ENCODE results near the gene ADAMTSL2.

ADAMTSL2 gene

DNA sequence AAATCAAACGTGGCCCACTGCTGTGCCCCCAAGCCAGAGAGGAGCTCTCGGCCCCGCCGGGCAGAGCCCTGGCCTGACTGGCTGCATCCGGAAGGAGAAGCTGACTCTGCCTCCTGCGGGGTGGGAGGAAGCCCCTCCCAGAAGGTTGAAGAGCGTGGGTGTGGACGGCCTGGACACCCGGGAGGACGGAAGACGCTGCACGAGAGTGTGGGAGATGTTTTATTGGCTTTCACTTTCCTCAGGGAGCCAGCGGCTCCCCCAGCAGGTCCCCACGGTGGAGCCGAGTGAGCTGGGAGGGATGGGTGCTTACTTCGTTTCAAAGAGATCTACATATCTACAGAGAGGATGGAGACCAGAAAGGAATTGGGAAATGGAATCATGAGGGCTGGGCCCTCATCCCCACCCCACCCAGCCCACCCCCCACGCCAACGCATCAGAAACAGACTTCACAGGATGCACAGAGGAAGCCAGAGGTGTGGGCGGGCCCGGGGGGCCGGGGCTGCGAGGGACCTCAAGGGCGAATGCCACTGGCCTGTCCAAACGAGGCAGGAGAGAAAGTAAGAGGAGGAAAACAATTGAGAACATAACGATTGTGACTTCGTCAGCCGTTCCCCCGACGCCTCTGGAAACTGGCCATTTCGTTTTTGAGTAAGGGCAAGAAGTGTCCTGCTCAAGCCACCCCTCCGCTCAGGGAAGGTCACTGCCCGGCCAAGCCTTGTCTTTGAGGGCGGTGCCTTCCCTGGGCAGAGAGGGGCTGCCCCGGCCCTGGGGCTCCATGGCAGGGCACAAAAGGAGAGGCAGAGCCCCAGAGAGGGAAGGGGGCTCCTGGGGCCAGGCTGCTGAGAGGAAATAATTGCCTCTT, 42.6 kb downstream of the ADAMTSL2 start:
- DNase-seq: no peak

DNA sequence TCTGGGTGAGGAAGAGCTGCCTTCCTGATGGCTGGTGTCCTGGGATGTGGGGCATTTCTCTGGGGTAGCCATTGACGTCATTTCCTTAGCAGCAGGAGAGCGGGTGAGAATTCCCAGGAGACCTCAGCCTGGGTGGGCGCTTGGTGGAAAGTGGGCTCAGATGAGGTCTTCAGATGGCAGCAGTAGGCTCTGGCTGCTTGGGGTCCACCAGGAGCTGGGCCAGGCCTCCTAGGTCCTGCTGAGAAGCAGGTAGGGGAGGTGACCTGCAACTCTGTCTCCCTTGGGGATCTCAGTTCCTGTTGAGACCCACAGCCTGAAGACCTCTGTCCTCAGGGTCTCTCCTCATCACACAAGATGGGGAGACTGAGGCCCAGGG, 43.2 kb downstream of the ADAMTSL2 start:
- DNase-seq: no peak

DNA sequence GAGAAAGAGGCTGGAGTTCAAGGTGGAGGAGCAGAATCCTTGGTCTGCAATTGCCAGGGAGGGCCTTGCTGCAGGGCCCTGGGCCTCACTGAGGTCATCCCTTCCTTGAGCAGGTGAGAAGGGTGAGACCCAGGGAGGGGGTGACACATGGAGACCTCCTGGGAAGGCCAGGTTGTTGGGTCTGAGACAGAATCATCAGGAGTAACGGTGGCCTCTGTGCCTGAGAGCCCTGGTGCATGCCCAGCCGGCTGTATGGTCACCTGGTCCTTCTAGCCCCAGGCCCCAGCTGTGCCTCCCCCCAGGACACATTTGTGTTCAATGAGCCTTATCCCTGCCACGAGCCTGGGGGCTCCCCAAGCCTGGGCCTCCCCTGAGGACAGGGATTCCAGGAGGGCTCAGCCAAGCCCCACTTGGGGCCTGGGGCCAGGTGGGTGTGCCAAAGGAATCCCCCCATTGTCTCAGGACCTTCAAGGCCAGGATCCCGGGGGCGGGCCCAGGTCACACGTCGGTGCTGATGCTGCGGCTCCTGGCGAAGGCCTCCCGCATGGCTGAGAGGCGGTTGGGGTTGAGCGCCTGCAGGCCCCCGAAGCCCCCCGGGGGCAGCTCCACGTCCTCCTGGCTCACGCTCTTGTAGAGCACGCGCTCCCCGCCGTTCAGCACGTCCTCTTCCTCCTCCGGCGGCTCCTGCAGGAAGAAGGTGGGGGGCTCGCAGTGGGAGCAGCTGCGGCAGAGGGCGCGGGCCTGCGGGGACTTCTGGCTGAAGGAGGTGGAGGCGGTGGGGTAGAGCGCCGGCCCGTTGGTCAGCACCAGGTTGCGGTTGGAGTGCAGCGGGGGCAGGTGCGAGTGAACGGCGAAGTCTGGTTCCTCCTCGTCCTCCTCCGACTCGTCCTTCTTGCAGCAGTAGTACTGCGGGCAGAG, 44.3 kb downstream of the ADAMTSL2 start:
- DNase-seq: no peak

DNA sequence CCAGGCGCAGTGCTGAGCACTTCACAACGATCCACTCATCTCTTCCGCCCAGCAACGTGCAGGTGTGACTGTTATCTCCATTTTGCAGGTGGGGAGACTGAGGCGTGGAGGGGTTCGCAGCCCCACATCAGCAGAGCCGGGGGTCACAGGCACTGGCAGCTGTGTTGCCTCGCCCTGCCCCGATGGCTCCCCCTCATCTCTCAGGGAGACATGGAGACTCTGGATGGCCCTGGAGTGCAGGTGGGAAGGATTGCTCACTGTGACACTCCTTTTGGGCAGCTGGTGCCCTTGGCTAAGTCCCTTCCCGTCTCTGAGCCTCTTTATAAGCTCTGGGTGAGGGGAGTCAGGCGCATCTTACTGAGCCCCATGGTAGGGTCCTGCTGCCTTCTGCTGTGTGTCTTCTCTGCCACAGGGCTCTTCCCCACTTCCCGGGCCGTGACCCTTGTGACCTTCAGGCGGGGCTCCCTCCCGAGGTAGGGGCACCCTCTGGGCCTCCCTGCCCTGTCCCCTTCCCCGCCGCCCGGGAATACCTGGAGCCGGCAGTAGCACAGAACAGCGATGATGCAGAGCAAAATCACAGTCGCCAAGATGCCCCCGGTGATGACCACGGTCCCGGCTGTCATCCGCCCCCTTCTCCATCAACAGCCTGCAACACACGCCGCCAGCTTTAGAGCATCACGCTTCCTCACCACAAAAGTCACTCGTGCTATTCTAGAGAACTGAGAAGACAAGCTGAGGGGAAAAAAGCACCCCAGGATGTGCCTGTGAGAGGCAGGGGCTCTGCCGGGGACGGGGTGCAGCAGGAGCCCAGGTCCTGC, 45.3 kb downstream of the ADAMTSL2 start:
- no peak for DNase-seq

DNA sequence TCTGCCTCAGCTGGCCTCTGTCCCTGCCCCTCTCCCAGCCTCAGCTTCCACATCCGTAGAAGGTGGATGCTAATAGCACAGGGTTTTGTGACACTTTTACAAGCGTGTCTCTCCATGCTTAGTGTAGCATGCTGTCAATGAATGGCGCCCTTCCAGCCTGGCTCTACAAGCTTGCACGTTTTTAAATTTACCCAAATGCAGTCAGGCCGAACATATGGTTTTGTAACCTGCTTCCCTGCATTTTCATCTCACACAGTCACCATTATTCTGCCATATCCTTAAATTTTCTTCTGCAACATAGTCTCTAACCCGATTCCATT, 45.9 kb downstream of the ADAMTSL2 start:
- DNase-seq: no peak

DNA sequence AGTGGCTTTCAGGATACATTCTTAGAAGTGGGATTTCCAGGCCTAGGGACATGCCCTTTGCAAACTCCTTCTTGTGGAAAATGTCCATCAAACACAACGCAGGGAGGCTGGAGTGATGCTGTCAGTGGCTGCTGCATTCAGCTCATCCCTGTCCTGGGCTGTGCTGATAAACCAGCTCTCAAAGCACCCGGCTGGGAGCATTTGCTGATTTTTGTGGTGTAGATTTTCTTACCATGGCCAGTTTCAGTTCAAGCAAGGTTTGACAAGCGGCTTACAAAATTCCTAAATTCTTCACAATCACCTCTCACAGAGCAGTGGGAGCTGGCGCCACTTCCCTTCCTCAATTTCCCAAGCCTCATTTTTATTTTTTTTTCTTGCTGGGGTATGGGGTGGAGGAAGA, 46.5 kb downstream of the ADAMTSL2 start:
- no peak for DNase-seq

DNA sequence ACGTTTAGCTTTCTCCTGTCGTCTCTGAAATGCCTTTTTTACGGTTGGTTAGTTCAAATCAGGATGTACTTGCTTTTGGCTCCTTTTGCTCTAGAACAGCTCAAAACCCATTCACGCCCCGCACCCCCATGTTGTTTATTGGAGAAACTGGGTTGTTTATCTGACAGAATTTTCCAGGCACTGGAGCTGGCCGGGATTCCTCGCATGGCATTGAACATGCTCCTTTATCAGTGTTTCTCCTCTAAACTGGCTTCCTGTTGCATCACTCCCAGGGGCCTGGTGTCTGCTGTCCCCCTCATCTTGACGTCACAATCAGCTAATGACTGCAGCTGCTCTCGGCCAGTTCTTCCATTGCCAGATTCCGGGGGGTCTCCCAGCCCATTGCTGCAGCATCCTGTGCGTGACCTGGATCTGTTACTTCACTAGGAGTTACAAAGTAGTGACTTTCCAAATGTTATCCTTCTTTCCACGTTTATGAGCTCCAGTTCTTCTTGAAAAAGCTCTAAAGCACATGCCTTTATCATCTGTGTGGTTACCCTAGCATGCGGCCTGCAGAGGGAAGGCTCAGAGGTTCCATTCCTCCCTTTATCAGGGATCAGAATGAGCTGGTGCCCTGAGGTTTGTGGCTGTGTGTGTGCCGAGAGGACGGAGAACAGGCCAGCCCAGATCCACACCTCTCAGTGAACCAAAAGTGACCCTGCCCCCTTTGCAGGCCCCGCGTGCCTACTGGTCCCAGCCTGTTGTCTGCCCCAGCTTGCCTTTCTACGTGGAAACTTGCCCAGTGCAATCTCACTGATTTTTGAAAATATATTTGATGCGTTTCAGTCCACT, 47.2 kb downstream of the ADAMTSL2 start:
- no peak for DNase-seq

DNA sequence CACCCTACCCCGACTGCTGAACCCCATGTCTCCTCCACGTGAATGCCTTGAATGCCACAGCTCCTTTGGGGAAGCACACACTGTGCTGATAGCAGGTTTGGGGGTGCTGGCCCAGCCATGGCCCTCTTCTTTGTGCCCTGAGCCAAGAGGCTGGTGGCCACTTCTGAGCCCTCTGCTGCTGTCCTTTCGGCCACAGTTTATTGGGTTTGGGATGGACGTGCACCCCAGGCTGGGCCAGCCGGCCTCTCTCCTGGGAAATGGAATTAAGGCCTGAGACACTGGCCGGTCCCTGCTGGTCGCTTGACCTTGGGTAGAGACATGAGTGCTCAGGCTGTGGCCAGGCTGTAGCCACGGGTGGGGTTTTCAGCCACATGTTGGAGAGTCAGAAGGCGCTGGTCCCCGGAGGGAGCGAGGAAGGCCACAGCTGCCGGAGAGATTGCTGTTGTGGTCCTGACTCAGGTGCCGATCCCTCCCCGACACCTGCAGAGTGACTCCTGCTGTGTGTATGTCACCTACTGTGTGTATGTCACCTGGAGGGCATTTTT, 48.1 kb downstream of the ADAMTSL2 start:
- DNase-seq: no peak

DNA sequence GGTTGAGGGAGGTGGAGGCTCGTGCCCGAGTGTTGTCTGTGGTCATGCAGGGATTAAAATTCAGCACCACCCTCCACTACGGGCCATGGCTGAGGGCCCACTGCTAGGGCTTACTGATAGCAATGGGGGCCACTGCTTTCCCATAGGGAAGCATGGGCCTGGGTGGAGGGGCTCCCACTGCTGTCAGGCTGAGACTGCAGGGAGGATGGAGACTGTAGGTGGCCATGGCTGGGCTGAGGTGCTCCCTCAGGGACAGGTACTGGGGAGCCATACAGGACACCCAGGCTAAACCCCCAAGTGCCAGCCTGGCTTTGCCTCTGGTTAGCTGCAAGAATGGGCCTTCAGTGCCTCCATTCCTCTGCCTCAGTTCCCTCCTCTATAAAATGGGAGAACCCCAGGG, 48.6 kb downstream of the ADAMTSL2 start:
- DNase-seq: no peak

DNA sequence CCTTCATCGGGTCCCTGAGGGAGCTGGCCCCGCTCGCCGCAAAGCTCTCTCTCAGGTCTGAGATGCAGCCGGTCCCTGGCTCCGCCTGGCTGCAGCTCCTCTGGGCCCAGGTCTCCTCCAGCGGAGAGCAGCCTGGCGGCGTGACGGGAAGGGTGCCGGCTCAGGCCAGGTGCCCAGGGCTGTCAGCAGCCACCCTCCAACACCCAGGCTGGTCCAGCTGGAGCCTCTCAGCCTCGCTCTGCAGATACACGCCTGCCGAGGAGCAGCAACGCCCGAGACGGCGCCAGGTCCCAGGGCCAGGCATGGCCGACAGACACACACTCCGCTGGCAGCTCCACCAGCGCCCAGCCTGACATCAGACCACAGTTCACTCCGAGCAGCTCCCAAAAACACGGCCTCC, 49.1 kb downstream of the ADAMTSL2 start:
- no peak for DNase-seq

DNA sequence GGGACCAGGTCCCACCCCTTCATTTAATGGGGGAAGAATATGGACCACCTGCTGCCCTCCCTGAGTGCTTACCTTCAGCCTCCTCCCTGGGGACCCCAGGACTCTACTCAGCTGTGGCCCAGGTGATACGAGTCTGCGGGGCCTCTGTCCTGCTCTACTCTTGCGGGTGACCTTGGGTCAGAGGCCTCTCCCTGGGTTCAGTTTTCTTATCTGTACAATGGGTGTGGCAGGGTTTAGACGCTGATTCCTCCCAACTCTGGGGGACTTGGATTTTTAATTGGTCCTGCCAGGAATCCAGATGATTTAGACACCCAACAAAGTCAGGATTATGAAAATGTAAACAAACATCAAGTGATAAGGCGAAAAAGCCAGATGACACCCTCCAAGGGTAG, 49.7 kb downstream of the ADAMTSL2 start:
- DNase-seq: no peak

DNA sequence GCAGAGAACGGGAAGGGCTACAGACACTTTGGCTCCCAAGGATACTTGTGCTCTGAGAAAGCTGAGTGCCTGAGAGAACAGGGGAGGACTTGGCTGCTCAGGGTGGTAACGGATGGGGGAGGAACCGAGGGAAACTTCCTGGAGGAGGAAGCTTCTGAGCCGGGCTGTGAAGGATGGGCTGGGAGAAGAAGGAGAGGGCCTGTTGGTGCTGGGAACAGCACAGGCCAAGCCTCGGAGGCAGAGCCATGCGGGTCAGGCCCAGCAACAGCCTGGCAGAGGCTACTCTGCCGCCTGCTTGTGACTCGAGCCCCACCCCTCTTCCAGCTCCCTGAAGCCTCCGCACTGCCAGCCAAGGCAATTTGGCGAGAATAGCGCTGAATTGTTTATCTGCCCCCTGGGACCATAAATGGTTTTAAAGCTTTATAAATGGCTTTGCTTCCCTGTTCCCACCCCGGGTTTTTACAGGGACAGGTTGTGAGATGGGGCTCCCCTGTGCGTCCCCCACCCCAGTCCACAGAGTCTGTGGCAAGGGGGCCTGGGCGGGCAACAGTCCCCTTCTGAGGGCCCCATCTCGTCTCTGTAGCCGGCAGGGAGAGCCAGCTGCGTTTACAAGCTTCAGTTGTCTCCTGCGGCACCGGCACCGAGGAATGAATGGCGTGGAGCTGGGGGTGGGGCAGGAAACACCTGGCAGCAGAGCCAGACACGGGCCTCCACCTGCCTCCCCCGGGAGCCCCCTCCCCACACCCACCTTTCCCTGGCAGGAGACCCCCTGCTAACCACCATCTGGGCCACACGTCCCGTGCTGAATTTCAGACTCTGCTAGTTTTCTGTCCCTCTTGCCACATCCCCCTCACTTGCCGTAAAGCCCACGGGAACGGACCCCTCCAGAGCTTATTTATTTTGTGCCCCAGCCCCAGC, 50.3 kb downstream of the ADAMTSL2 start:
- DNase-seq: peak; percentile 52 to 69

DNA sequence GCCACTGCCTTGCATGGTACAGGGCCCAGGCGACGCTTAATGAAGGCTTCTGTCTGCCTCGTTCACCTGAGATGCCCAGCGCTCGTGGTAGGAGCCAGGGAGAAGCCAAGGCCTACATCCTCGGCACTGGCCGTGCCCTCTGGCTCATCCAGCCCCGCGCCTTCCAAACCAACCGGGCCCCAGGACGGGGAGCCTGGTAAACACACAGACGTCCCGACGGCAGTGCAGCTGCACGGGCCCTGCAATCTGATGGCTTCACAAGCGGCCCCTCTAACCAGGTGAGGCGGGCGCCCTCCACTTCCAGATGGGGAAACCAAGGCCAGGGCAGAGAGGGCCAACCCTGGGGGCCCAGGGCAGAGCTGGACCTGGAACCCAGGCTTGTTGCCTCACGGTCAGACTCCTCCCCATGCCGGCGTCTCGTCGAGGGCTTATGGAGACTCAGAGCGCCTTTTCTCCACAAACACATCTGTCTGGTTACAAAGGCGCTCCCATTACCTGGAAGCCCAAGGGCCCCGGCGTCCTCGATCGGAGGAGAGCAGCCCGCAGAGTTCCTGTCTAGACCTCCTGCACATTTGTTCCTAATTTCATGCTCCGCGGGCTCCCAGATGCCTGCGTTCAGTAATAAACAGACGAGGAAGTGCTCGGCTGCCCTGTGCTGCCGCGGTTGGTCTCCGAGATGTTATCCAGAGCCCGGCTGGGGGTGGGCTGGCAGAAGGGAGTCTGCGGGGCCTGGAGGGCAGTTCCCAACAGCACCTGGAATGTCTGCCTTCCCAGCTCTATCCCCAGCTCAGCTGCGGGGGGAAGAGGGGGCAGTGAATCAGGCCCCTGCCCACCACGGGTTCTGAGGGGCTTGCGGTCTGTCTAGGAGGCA, 51.2 kb downstream of the ADAMTSL2 start:
- peak in 1 of 2 experiments; percentile 55 for DNase-seq

DNA sequence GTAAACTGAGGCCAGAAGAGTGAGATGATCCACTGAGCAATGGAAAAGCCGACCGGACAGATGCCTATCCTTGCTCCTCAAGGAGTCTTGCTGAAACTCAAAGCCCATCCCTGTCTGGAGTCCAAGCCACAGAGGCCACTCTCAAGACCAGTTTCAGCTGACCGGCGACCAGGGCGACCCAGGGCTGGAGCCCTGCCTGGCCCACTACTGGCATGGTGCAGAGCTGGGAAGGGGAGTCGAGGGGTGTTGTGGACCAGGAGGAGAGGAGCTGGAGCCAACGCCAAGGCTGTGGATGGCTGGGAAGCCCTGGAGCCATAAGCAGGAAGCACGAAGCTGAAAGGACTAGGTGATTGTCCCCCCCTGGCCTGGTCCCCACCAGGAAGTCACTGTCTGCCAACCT, 52.5 kb downstream of the ADAMTSL2 start:
- DNase-seq: no peak

DNA sequence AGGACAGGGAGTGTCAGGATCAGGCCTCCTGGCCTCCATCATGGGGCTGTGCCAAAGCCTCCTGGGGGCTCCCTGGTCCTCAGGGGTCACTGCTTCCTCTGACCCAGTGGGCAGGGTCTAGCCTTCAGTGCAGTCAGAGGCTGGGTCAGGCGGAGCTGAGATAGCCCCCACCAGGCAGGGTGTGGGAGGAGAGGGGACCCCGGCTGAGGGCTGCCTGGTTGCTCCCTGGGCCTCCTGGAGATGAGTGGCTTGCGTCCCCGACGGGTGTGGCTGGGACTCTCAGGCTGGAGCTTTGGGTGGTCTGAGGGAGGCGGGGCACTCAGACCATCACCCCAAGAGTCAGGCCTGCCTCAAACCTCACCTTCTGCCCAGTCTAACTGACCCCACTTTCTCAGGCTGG, 53.0 kb downstream of the ADAMTSL2 start:
- DNase-seq: no peak

DNA sequence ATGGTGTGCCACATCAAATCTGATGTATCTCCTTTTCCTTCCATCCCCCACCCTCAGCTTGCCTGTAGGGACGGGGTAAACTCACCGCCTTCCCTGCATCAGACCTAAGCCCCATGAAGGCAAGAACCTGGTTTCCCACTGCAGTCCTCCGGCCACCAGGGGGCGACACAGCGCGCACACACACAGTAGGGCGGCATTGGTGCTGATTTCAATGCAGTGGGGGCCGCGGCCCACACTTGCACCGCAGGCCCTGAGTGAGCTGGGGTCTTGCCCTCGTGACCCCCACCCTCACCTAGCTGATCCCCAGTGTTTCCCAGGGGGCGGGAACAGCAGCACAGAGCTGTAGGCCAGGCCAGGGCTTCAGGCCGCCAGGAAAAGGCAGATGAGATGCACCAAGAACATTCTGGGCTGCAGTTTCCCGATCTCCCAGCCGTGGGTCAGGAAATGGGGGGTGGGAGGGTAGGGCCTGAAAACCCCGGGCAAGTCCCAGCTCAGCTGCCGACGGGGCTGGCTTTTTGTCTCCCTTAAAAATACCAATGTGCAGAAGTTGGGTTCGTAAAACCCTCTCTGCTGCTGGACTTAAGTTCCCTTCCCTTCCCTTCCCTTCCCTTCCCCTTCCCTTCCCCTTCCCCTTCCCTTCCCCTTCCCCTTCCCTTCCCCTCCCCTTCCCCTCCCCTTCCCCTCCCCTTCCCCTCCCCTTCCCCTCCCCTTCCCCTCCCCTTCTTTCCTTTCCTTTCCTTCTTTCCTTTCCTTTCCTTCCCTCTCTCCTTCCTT, 55.1 kb downstream of the ADAMTSL2 start:
- peak in 1 of 2 experiments; percentile 33 for DNase-seq

DNA sequence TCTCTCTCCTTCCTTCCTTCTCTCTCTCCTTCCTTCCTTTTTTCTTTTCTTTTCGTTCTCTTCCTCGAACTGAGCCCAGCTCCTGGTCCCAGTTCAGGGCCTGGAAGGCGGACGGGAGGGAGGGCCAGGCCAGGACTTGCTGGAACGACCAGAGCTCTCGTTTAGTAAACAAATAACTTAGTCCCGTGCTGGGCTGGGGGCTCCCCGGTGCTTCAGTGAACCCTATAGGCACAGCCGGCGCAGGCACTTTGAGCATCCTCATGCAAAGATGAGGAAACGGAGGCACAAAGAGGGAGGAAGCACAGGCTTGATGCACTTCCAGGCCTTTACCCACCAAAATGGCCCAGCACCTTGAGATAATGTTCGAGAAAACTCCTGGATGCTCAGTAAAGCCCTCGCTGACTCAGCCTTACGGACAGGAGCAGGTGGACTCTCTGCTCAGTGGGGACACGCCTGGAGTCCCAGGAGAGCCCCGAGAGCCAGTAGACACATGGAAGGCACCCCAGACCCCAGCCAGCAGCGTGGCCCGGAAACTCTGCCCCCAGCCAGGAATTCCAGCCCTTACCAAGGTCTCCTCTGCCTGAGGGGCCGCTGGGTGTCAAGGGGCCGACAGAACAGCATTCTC, 55.8 kb downstream of the ADAMTSL2 start:
- peak in 1 of 2 experiments; percentile 27 for DNase-seq

DNA sequence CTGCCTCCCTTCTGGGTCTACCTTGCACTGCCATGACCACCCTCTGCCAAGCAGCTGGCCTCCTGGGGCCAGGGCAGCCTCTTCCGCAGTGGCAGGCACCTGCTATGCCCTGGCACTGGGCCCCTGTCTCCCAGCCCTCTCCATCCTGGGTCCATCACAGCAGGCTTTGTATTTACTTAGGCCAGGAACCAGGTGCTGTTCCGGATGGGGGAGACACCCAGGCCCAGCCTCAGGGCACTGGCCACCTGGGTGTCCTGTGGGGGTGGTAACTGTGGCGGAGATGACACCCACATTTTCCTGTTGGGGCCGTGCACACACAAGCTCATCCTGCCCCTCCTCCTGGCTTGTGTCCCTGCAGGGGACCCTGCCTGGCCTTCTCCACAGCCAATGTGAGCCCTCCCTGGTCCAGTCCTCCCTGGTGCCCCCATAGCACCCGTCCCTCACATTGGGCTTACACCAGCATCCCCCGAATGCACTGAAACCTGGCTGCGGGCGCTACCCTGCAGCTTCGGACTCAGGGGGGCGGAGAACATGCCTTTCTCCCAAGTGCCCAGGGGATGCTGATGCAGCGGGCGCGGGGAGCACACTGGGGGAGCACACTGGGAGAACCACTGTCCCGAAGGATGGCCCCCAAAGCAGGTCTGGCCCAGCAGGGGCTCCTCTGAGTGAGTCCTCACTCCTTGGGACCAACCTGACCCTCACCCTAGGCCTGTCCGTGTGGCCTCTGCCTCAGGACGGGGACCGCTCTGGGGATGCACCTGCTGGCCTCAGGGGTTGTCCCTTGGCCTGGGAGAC, 56.8 kb downstream of the ADAMTSL2 start:
- DNase-seq: no peak

All from NCI-H524 (cell line).